Hair follicle dermal papilla cell (primary cell): Measurements from ENCODE around the gene RAB10. TPM values are rescaled to one million over a fixed set of nuclear protein-coding genes. Genes with fewer than 3 reads are reported as not detected.

Experiments used
- small RNA-seq: library from RNA; depleted of rRNA; stranded (forward); fragments of <200 nt; gene quantifications from one replicate; pipeline ENCODE3, GENCODE V24; 2012
- total RNA-seq: library from RNA; depleted of rRNA; stranded (reverse); fragments of >200 nt; gene quantifications from 2 replicates; pipeline ENCODE4 v1.2.3, GENCODE V29; 2012

The RAB10 gene
- 102 and 113 TPM in 2 replicates for total RNA-seq

GRCh38 chr2:26033818-26034636 is at the start of gene RAB10:
RAB10 (plus strand) TSS chr2:26034084; CDS start chr2:26034609, 525 bp downstream.

DNA sequence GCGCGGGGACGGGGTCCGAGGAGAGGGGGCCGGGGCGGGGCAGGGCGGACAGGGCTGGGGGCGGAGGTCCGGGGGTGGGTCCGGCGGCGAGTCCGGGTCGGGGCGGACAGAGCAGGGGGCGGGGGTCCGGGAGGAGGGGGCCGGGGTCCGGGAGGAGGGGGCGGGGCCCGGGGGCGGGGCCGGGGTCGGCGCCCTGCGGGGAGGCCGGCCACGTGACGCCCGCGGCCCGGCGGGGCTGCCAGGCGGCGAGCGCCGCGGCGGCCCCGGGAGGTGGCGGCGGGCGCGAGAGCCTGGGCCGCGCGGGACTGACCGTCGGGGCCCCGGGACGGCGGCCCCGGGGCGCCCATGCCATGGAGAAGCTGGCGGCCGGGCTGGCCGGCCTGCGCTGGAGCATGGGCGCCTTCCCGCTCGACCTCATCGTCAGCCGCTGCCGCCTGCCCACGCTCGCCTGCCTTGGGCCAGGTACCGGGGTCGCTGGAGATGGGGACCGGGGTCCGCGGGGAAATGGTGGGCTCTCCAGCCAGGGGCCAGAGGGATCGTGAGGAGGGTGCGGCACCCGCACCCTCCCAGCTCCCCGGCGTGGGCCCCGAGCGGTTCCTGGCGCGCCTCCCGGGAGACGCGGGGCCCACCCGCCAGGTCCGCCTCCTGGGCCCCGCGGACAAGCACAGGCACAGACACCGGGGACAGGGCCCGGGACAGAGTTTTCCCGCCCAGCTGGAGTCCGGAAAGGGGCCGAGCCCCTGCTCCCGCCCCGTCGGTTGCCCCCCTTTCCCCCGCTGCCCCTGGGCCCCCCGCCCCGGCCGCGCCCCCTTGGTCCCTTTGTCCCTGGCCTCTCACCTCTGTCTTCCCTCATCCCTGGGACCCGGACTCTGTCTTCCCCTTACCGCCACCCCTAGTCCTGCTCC is 139.2 kb downstream of the RAB10 start, which contains the start of gene GAREM2:
GAREM2 (plus strand) TSS at position 218 of the 905 bp plus-strand sequence; CDS start at position 351, 133 bp downstream.

Small RNAs within 50 kb of the gene (small RNA-seq; reads per million reads assigned to genes)
- gene RNU6-942P (not detected), gene UQCRHP2 (not detected)

Other genes starting within 250 kb of the RAB10 start
- gene ASXL2, start 155.6 kb upstream of the RAB10 start, total RNA-seq: 15.4 and 16.6 TPM in 2 replicates
- 12.1 and 13.0 TPM in 2 replicates for gene KIF3C, start 51.6 kb upstream of the RAB10 start, total RNA-seq
- 3.3 and 6.8 TPM in 2 replicates for gene GAREM2, start 139.0 kb downstream of the RAB10 start, total RNA-seq
- 123 and 124 TPM in 2 replicates for gene HADHA, start 210.5 kb downstream of the RAB10 start, total RNA-seq
- gene HADHB, start 210.9 kb downstream of the RAB10 start, total RNA-seq: 102 and 103 TPM in 2 replicates